Suppressor macrophage (primary cell): ENCODE data around the gene HOXB3.
A peak's percentile ranks its signal among the peaks of the same experiment; 100 is the strongest.

ENCODE experiments used
- DNase-seq, 4 experiments: peaks; one replicate each; pipeline ENCODE4 v3.0.0-alpha.2; 2020 to 2022

Gene HOXB3

DNA sequence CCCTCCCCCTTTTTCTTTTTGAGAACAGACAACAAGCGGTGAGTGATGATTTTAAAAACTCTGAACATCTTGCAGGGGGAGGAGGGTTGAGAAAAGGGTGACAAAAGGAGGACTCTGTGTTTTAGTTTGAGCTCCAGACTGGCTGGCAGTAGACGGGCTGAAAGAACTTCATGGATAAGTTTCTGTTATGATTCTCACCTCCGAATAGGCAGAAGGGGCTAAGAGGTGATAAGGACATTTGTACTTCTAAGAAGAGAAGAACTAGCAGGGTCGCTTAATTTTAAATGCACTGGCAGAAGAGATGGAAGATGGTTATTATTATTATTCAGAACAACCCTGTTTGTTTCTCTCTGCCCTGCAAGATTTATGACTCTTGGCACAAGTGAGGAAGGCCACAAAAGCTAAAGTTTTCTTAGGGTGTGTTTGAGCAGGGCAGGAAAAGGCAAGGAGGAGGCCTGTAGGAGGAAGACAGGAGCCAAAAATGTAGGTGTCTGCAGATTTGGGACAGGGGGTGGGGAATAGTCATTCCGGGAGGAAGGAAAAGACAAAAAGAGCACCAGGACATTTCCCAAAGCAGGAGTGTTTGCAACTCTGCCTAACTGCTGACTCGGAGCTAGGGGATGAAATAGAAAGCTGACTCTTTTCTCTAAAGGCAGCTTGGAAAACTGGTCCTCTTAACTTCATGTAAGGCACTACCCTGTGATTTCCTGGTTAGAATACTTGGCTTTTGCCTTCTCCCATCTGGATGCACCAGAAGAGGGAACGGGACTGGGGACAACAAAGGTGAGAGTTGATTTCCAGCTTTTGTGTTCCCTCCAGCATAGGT lies 33.3 kb downstream of the HOXB3 start:
- no peak for DNase-seq

DNA sequence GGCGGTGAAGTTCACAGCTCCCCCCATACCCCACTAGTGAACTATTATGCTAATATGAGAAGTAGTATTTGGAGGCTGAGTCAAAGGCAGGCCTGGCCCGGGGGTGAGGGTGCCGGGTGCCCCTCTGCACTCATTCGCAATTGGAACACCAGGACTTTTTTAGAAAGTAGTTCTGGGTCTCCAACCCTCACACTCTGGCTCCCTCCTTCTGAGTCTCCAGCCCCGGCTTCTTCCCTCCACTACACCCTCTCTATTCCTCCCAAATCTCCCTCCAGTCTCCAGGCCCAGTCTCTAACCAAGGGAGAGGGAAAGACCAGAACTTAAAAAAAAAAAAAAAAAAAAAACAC lies 33.8 kb downstream of the HOXB3 start:
- no peak for DNase-seq

DNA sequence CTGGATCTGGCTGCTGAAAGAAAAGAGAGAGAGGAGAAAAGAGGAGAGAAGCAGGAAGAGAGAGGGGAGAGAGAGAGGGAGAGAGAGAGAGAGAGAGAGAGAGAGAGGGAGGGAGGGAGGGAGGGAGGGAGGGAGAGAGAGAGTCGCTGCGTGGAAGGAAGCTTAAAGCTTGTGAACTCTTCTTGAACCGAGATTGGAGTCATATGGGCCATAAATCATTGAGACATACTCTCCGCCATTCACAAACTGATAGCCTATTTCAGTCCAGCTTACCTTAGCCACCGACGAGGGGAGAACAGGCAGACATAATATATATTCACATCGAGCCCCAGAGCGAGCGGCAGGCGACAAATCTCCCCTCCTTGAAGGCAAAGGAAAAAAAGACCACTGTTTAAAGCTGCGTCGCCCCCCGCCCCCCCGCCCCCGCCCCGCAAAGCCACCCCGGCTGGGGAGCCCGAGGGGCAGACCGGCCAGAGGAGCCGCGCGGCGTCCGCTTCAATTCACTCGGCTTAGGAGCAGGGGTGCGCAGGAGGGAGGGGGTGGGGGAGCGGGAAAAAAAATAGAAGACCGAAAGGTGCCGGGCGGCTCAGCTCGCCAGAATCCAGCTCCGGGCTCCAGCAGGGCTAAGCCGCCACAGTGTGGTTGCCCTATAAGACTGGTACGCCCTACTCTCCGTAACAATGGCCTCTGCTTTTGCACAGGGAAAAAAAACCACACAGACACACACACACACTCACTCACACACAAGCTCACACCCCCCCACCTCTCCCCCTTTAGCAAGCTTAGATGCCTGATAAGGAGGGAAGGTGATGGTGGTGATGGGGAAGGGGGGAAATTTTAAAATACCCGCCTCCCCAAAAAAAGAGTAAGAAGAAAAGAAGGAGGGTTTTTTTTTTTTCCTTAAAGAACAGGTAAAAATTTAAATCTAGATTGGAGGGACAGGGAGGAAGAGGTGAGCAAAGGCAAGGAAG lies 34.5 kb downstream of the HOXB3 start:
- no peak for DNase-seq

DNA sequence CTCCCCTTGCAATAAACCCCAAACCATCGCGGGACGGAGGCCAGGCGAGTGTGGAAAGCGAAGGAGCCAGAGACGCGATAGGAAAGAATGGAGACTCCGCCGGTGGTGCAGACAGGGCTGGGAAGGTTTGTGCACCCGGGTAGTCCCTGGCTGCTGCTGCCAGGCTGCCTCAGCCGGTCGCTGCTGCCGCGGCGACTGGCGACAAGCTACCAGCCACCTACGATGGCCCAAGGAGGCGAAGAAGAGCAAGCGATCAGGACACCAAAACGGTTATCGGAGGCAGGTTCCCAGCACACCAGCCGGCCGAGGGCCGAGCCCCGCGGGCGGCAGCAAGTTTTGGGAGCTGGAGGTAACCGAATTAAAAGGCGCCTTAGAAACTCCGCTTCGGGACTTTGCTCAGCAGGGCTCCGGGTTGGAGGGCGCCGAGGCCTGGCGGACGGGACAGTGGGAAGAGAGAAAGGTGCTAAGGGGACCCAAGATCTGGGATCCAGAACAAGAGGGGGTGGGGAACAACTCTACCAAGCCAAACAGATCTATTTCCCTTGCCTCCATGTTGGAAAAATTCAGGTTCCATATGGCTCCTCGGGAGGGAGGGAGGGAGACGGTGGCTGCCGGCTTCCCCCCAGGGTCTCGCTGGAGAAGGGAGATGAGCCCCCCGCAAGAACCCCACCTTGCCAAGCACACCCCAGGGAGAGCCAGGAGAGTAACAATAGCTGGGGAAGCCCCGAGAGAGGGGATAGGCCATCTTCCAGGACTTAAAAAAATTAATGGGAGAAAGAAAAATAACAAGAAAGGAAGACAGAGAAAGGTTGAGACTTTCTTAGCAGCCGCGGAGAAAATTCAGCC lies 35.4 kb downstream of the HOXB3 start:
- no peak for DNase-seq

DNA sequence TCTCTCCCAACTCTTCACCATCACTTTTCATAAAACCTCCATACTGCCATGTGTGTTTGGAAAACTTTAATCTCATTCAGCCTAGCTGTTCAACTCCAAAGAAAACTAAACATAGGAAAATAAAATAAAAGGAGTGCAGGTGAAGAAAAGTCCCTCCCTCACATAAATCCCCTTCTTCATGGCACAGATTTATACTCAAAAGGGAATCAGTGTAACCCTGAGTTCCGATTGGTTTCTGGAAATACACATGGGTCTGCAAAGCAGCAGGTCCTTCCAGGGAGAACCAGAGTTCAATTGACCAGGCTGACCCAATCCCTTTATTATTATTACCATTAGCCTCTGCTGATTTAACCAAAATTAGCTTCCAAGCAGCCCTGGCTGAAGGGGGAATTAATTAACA lies 36.2 kb downstream of the HOXB3 start:
- no peak for DNase-seq

DNA sequence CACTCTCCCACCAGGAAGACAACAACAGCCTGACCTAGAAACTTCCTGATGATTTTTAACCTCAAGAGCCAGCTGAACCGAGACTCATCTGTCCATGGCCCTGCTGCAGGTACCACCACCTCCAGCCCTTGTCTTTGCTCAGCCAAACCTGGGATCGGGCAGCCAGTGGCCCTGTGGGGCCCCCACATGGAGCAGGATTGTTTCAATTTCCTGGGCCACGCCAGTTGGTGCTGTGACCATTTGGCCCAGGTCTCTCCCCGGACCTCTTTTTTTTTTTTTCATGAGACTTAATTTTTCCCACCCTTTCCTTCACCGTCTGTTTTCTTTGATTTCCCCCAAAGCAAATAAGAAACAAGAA lies 36.9 kb downstream of the HOXB3 start:
- no peak for DNase-seq

DNA sequence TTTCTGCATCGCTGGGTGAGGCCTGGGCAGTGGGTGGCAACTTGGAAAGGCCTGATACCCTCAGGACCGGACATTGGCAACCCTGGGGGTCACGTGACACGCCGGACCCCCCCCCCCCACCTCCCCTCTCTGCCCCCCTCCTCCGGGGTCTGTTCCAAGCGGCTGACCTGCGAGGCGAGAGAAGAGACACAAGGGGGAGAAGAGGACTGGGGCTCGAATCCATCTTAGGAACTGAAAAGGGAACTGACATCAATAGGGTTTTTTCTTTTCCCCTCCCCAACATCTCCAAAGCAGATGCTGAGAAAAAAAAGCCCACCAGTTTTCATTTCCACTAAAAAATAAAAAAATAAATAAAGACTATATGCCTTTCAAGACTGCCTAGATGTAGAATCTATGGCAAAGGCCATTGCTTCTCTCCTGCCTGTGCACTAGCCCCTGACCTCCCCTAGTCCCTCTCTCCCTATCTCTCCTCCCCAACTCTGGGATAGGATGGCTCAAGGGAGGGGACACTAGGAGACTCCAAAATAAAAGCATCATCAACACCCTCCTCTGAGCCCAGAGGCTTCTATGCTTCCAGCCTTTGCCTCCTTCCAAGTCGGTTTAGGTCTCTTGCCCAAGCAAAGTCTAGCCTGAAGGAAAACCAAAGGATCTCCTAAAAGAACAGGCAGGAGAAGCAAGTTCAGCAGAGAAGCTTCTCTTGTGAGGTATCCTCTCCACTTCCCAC lies 37.4 kb downstream of the HOXB3 start:
- DNase-seq = no peak

DNA sequence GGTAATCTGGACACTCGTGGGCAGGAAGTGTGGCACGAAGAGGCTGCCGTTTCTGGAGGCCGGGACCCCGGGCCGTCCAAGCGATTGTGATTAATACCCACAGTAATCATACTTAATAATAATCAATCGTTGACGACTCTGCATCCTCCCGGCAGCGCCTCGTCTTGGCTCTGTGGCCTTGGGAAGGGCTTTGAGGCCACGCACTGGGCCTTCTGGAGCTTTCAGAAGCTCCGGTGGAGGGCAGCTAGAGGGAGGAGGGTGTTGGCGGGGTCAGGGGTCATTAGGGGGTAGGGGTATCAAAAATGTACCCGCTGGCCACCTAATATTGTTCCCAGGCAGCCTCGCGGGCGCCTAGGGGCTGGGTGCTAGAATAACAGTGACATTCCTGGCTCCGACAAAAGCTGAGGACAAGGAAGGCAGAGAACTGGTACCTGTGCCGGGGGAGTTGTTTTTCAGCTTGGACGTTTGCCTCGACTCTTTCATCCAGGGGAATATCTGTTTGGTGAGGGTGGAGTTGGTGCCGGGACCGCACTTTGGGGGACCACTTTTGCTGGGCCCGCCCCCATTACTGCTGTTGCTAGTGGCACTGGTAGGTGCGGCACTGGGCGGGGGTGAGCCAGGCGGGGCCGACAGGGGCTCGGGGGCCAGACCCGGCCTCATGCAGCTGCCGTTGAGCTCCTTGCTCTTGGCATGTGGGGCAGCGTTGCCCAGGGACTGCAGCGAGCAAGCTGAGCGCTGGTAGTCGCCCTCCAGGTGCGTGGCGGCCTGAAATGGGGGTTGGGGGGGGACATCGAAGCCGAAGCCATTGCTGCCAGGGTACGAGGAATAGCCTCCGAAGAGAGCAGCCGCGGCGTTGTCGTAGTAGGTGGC lies 38.2 kb downstream of the HOXB3 start:
- no peak for DNase-seq

DNA sequence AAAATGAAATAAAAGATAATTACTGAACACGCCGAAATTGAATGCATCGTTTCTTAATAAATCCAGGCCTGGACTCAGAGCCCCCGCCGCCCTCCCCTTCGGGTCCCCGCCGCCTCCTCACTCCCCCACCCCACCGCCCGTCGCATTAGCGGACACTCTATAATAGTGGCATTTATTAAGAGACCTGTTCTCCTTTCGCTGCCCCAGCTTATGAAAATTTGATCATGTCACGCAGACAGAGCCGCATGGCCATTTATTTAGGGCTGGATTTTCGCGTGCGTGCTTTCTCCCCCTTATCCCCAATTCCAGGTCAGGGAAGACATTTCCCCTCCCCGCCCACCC lies 38.9 kb downstream of the HOXB3 start:
- no peak for DNase-seq

DNA sequence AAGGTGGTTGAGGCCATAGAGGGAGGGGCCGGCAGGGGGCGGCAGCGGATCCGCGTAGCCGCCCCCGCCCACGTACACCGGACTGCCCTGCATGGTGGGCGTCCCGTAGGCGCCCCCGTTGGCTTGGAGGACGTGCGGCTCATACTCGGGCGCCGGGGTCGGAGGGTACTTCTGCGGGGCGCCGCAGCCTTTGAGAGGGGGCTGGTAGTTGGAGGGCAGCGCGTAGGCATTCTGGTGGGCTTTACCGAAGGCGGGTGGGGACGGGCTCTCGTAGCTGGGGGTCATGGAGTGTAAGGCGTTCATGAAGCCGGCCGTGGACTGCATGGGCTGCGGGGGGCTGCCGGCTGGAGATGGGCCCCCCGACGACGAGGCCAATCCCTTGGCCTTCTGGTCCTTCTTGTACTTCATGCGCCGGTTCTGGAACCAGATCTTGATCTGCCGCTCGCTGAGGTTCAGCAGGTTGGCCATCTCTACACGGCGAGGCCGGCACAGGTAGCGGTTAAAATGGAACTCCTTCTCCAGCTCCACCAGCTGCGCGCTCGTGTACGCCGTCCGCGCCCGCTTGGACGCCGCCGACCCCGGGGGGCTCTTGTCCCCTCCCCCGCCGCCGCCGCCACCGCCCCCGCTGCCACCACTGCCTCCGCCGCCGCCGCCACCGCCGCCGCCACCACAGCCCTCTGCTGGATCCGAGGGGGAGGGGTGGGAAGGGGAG lies 39.4 kb downstream of the HOXB3 start:
- DNase-seq = no peak

DNA sequence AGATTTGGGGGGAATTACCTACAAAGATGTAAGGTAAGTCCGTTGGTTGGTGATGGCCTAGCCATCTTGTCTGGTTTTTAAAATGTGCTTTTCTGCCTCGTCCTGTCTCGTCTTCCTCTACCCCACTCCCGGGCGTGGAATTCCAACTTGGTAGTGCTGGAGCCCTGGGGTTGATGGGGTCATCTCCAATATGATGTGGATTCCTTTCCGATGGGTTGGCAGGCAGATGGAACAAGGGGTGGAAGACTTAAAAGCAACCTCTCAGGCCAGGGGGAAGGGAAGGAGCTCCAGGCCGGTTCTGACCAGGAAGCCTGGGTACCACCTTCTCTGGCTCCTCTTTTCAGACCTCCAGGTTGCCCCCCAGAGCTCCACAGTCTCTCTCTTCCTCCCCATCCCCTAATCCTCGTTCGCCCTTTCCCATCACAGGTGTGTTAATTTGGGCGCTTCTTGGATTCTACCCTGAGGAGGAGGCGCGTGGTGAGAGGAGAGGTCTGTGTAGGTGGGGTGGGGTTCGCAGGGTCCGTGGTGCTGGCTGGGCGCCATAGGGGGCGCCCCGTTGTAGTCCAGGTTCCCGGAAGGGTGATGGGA lies 40.0 kb downstream of the HOXB3 start:
- DNase-seq = no peak

DNA sequence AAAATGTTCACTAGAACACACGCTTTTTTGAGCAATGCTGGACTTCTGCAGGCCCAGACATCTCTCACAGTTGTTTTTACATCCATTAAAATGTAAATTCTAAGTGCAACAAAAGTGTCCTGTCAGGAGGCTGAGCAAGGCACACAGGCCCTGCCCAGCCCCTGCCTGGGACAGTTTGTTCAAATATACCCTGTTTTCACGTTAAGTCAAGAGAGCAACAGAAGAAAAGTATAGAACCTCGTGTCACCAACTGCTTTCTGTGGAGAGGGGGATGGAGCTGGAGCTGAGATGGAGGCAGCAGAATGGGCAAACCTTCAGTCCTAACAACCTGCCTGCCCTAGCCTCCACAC lies 40.8 kb downstream of the HOXB3 start:
- no peak for DNase-seq

DNA sequence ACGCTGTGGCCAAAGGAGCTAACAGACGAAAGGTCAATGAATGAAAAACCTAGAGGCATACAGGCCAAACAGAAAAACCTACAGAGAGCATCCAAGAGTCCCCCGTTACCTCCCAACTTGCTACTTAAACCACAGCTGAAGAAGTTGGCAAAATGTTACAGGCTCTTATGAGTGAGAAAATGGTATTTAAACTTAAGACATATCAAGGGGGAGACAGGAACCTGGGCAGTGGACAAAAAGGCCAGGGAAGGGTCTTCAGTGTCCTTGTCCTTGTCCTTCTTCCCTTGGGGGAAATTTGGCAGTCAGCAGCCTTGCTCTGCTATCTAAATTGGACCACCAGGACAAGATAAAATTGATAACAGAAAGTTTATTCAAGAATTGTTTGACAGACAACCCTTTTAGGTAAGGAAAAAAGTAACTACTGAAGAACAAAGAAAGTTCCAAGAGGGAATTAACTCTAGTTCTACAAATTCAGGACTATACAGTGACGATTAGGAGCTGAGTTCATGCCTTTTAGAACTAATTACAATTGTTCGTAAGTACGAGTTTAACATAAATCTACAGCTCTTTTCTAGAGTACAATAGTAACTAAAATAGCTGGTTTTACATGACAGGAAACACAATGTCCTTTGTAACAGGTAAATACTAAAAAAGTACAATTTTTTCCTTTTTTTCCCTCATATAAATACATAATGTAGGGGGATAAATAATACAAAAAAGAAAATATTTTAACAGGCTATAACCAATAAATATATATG lies 41.3 kb downstream of the HOXB3 start:
- DNase-seq = no peak

DNA sequence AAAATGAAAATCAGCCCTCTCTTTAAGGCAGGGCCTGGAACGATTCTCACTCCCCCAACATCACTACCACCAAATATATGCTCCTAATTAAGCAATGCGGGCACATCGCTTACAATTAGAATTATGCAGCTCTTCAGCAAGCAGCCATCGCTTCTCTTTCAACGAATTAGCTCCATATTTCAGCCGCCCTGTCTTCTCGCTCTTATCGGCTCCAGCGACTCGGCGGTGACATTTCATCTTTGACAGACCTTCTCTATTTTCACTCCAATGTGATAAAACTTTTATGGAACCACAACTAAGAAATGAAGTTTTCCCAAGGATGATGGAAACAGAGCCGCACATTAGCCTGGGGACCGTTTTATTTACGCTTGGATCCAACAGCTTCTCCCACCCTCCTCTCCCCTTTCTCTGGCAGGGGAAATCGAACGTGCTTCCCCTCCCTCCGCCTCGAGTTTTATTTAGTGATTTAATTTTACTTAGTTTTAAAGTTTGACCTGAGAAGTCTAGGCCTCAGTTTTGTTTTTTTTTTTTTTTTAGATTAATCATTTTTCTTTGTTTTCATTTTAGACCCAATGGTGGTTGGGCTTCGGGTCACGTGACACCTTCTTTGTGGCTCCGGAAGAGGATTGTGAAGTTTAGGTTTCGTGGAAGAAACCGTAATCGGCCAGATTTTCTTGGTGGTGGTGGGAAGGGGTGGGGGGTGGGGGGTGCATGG lies 42.1 kb downstream of the HOXB3 start:
- DNase-seq = peak in 3 of 4 experiments; percentile 9 to 35 (median 27)

DNA sequence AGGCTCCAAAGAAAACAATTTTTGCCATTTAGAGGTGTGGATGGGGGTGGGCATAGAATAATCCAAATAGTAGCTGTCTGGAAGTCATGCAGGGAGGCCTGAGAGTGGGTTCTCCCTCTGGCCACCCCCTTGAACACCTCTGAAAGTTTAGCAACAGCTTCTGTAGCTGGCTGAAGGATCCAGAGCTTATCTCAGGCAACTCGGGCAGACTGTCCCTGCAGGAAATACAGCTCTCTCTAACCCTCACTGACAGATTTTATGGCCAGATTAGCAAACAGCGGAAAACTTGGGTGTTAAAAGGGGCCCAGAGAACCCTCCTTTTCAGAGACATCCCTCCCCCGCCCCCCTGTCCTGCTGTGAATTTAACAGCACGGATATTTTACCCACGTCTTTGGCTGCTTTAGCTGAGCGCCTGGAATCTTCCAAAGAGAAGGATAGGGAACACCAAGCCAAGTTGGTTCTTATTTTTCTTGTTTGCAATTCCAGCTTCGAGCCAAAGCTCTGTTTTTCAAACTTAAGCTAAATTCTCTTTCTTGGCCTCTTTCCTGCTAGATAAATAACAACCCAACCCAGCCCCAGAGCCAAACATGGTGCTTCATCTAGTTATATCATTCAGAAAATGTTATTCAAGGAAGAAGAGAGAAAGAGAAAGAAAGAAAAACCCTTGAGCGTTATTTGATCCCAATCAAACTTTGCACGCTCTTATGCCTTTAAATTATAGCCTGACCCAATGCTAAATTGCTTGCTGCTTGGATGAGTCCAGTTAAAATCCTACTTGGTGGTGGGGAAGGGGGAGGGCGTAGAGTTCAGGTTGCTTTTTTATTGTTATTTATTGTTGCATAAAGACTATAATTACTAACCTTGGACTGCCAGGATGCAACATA lies 42.9 kb downstream of the HOXB3 start:
- no peak for DNase-seq

DNA sequence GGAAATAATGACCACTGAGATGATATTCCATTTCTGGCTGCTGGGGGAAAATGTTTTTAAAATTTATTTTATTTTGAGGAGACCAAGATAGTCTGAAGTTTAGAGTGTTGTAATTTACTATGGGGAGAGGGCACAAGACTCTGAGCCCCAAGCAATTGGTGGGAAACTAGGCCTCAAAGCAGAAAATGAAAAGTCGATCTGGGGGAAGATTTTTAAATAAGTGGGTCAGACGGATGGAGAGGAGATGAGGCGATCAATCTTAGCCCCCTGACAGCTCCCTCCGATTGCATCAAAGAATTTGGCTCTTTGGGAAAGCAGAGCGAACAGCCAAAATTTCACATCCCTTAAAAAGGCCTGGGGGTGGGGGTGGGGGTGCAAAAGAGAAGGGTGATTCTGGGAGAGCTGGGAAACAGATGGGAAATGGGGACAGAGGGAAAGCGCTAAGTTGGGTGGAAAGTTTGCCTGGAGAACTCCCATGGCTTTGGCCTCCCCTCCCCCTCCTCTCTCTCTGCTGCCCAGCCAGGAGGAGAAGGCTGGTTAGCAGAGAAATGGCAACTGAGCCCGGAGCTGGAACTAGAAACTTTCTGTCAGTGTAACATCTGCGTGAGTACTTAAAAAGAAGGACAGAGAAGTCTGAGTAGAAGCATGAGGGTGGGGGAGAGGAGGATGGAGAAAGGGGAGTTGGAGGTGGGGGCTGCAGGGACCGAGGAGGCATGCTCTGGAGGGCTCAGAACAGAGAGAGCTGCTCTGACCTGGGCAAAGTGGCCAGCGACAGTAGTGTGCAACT lies 43.7 kb downstream of the HOXB3 start:
- DNase-seq = no peak

DNA sequence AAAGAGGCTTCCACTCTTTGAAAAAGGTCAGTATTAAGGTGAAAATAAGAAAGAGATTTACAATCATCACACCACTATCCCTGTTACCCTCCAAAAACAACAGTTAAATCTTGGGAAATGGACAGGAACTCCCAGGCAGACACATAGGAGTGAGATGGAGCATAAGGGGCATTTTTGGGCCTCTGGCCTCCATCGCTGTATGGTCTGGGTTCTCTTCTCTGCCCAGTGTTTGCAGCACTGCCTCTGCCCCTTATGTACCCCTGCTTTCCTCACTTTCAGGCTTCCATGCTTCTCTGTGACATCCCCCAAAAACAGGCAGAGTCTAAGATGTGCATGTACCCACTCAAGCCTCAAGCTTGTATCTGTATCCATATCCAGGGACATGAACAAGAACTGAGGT lies 44.5 kb downstream of the HOXB3 start:
- DNase-seq = no peak
